Panc1 (cell line): ENCODE measurements around the gene ZSCAN20. TPM values are rescaled to one million over a fixed set of nuclear protein-coding genes. Genes with fewer than 3 reads are reported as not detected.

Source experiments
- ATAC-seq: fragments of 200-7000 bp; cut with Tn5 transposase; 2 replicates; pipeline ENCODE4 v1.9.1; 2020; ENCODE audit warnings: mild to moderate bottlenecking, moderate library complexity
- BruUV-seq: library from RNA; stranded (reverse); fragments of 400-500 nt; replicated peaks from 2 replicates; lab custom pipeline; 2021; lab: Mats Ljungman, UMichigan
- CTCF ChIA-PET: fragments of 300-600 bp; sonication (Branson Sonifier 250); formaldehyde crosslinking; loops from one replicate; lab custom pipeline; 2022; ENCODE audit warnings: antibody characterized with exemption; lab: Charles Lee
- POLR2A ChIA-PET: fragments of 300-600 bp; sonication (Branson Sonifier 250); formaldehyde crosslinking; loops from one replicate; lab custom pipeline; 2022; ENCODE audit warnings: antibody characterized with exemption; lab: Charles Lee
- DNase-seq: peaks from one replicate; pipeline ENCODE4 v3.0.0-alpha.2; 2010; ENCODE audit warnings: low read depth, low spot score
- H3K27ac ChIP-seq: 2 replicates; pipeline ENCODE4 v1.5.1; 2011; ENCODE audit warnings: mild to moderate bottlenecking, low read length, inconsistent platforms
- H3K27me3 ChIP-seq: fragments of 200-500 bp; sonication (Bioruptor generic); 2 replicates; pipeline ENCODE4 v1.6.0; 2014; ENCODE audit warnings: low read length, inconsistent platforms; ENCODE audit not compliant: control insufficient read depth, insufficient read depth
- H3K36me3 ChIP-seq: fragments of 200-500 bp; sonication (Bioruptor generic); 2 replicates; pipeline ENCODE4 v1.5.1; 2014; ENCODE audit warnings: inconsistent platforms, mild to moderate bottlenecking, low read length, moderate library complexity; ENCODE audit not compliant: control insufficient read depth, insufficient read depth
- H3K4me1 ChIP-seq: 2 replicates; pipeline ENCODE4 v1.5.1; 2011; ENCODE audit warnings: inconsistent platforms, mild to moderate bottlenecking, low read length, moderate library complexity; ENCODE audit not compliant: control insufficient read depth, insufficient read depth
- H3K4me3 ChIP-seq, 2 experiments: 2 replicates each; pipeline ENCODE4 v1.5.1; 2011 to 2012; ENCODE audit warnings: low read depth in 2 of 2, low read length in 2 of 2, mild to moderate bottlenecking in 2 of 2, inconsistent platforms in 1 of 2, moderate library complexity in 1 of 2
- H3K9me3 ChIP-seq: fragments of 200-500 bp; sonication (Bioruptor generic); 2 replicates; pipeline ENCODE4 v1.5.1; 2014; ENCODE audit warnings: low read depth, mild to moderate bottlenecking, inconsistent platforms, low read length, moderate library complexity; ENCODE audit not compliant: control insufficient read depth, insufficient read depth
- POLR2AphosphoS5 ChIP-seq: IDR thresholded peaks from 2 replicates; pipeline ENCODE4 v1.6.1; 2012; ENCODE audit warnings: mild to moderate bottlenecking, low read depth, low read length, moderate library complexity
- REST ChIP-seq, 2 experiments: IDR thresholded peaks; 2 replicates each; pipeline ENCODE4 v1.6.1; 2011 to 2012; ENCODE audit warnings: low read depth in 2 of 2, control low read depth in 1 of 2, low read length in 1 of 2, mild to moderate bottlenecking in 1 of 2, moderate library complexity in 1 of 2; ENCODE audit not compliant: insufficient read depth in 1 of 2
- SIN3A ChIP-seq: IDR thresholded peaks from 2 replicates; pipeline ENCODE4 v1.6.1; 2012; ENCODE audit warnings: low read depth, mild to moderate bottlenecking, low read length, moderate library complexity, borderline replicate concordance; ENCODE audit not compliant: insufficient read depth
- TCF7L2 ChIP-seq: IDR thresholded peaks from 2 replicates; pipeline ENCODE4 v1.6.1; 2011; ENCODE audit warnings: mild to moderate bottlenecking, low read depth, low read length, inconsistent platforms
- in situ Hi-C: cut with HindIII; loops from 2 replicates; pipeline ENCODE4 v1.10.0; 2016; ENCODE audit warnings: low sequenced_read_pairs, low pct_unique_long_range_greater_than_20kb
- intact Hi-C: fragments of 100-400 bp; cut with micrococcal nuclease; formaldehyde crosslinking; loops from one replicate; pipeline ENCODE4 v1.10.0; 2022; ENCODE audit not compliant: unreplicated experiment
- total RNA-seq: library from RNA; stranded (reverse); gene quantifications from one replicate; pipeline ENCODE4 v1.2.1, GENCODE V29; 2021; ENCODE audit not compliant: unreplicated experiment
- TF ChIP-seq, protein P1 (sequence below): fragments of 450-650 bp; IDR thresholded peaks from 2 replicates; pipeline ENCODE4 v1.5.1; 2017; ENCODE audit warnings: mild to moderate bottlenecking

The ZSCAN20 gene
- total RNA-seq, 1 experiment from 2014 or later = 6.9 TPM

GRCh38 chr1:33537885-33538284 lies 65.4 kb downstream of the ZSCAN20 start:
- Histone ChIP-seq H3K27ac (no peak overlapping the region), H3K4me1 (no peaks in the 10 kb centered on the region; the same call in 1 of the 2 replicates), H3K36me3 (no peaks in the 10 kb centered on the region), H3K9me3 (no peaks in the 10 kb centered on the region), H3K4me3 (no peak overlapping the region), H3K27me3 (peaks cover 6% of the 10 kb centered on the region; the same call in 1 of the 2 replicates)
- CTCF ChIA-PET = no interaction called here
- ATAC-seq = no peak
- TF ChIP-seq REST (IDR thresholded peaks at IDR 0.05; ENCODE audit: insufficient read depth in 1 of 2, low read depth in 2 of 2, low read length in 1 of 2) = no peak
- TF ChIP-seq SIN3A = no peak
- TF ChIP-seq TCF7L2 = no peak
- TF ChIP-seq, protein P1, sequence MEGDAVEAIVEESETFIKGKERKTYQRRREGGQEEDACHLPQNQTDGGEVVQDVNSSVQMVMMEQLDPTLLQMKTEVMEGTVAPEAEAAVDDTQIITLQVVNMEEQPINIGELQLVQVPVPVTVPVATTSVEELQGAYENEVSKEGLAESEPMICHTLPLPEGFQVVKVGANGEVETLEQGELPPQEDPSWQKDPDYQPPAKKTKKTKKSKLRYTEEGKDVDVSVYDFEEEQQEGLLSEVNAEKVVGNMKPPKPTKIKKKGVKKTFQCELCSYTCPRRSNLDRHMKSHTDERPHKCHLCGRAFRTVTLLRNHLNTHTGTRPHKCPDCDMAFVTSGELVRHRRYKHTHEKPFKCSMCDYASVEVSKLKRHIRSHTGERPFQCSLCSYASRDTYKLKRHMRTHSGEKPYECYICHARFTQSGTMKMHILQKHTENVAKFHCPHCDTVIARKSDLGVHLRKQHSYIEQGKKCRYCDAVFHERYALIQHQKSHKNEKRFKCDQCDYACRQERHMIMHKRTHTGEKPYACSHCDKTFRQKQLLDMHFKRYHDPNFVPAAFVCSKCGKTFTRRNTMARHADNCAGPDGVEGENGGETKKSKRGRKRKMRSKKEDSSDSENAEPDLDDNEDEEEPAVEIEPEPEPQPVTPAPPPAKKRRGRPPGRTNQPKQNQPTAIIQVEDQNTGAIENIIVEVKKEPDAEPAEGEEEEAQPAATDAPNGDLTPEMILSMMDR = no peak
- no peak for TF ChIP-seq POLR2AphosphoS5
- DNase-seq = no peak
- POLR2A ChIA-PET = no interaction called here
- in situ Hi-C loops (no loop called here), intact Hi-C loops (no loop called here)
- BruUV-seq = no TSS peak

DNA sequence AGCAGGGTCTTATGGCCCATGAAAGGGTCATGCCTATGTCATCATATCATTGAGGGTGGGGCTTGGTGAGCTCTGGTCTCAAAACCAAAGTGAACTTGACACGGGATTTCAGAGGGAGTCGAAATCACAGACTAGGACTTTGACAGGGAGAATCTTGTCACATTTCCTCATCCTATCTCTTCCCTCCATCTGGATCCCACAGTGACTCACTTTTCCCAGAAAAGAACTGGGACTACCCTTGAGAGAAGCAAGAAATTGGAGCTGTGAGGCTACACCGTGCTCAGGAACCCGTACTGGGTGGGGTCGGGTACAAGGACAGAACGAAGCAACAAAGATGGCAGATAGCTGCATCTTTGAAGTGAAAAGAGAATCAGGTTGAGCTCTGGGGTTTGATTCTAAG lies 69.5 kb downstream of the ZSCAN20 start:
- Histone ChIP-seq H3K9me3 (no peaks in the 10 kb centered on the region), H3K36me3 (no peaks in the 10 kb centered on the region), H3K4me3 (no peak overlapping the region), H3K4me1 (no peaks in the 10 kb centered on the region; the same call in 1 of the 2 replicates), H3K27me3 (0 out of 2 replicates have a peak, but pooled peaks cover 2% of the 10 kb centered on the region), H3K27ac (no peak overlapping the region)
- in situ Hi-C loops = no loop called here
- no peak for DNase-seq
- ATAC-seq = no peak
- CTCF ChIA-PET = no interaction called here
- intact Hi-C loops = no loop called here
- POLR2A ChIA-PET = no interaction called here
- TF ChIP-seq SIN3A (no peak), REST (IDR thresholded peaks at IDR 0.05; ENCODE audit: insufficient read depth in 1 of 2, low read depth in 2 of 2, low read length in 1 of 2) (no peak), TCF7L2 (no peak), POLR2AphosphoS5 (no peak)
- TF ChIP-seq, protein P1 = no peak
- BruUV-seq = no TSS peak

Other genes with a start within 250 kb of the ZSCAN20 start
- gene ZNF362, start 216.2 kb upstream of the ZSCAN20 start, total RNA-seq = 17.5 TPM
- not detected for gene A3GALT2, start 151.5 kb upstream of the ZSCAN20 start, total RNA-seq
- 122 TPM for gene PHC2, start 41.5 kb upstream of the ZSCAN20 start, total RNA-seq